Activated CD8-positive, alpha-beta memory T cell treated with anti-CD3 and anti-CD28 coated beads for 48 hours (primary cell): ENCODE measurements around the gene YARS1.
A peak's percentile ranks its signal among the peaks of the same experiment; 100 is the strongest.

Source experiments
- DNase-seq, 3 experiments: peaks; one replicate each; pipeline ENCODE4 v3.0.0-alpha.2; 2020; ENCODE audit warnings: low read depth in 2 of 3, low spot score in 2 of 3

YARS1 gene

GRCh38 chr1:32817159-32817814, at the start of gene YARS1, which contains the start of gene S100PBP:
YARS1 (minus strand) TSS chr1:32817358; CDS start chr1:32817244, 114 bp downstream.
S100PBP (plus strand) TSS chr1:32817653; CDS start chr1:32826100, 8,447 bp downstream.
- peak; percentile 98 to 100 (median 99) for DNase-seq

- no peak for DNase-seq
Measured at GRCh38 chr1:32865639-32866405, 48.7 kb upstream of the YARS1 start.

- no peak for DNase-seq
Measured at GRCh38 chr1:32864375-32865019, 47.3 kb upstream of the YARS1 start.

- no peak for DNase-seq
Measured at GRCh38 chr1:32863881-32864245, 46.7 kb upstream of the YARS1 start.

GRCh38 chr1:32863218-32863880, 46.2 kb upstream of the YARS1 start:
- no peak for DNase-seq

GRCh38 chr1:32861904-32862695, 44.9 kb upstream of the YARS1 start:
- no peak for DNase-seq

GRCh38 chr1:32860566-32860965, 43.4 kb upstream of the YARS1 start:
- DNase-seq, result no peak

- no peak for DNase-seq
Measured at GRCh38 chr1:32859915-32860314, 42.8 kb upstream of the YARS1 start.

- DNase-seq, result no peak
Measured at GRCh38 chr1:32858791-32859190, 41.6 kb upstream of the YARS1 start.

GRCh38 chr1:32858136-32858535, 41.0 kb upstream of the YARS1 start:
- DNase-seq, result no peak

GRCh38 chr1:32855861-32856617, 38.9 kb upstream of the YARS1 start:
- no peak for DNase-seq

GRCh38 chr1:32848354-32849063, 31.4 kb upstream of the YARS1 start:
- DNase-seq, result no peak

GRCh38 chr1:32831878-32832277, 14.7 kb upstream of the YARS1 start:
- DNase-seq, result no peak

- DNase-seq, result no peak
Measured at GRCh38 chr1:32830092-32830852, 13.1 kb upstream of the YARS1 start.

- no peak for DNase-seq
Measured at GRCh38 chr1:32828341-32828740, 11.2 kb upstream of the YARS1 start.

GRCh38 chr1:32825181-32825580, 8.0 kb upstream of the YARS1 start:
- DNase-seq, result no peak

GRCh38 chr1:32818804-32819541, 1.8 kb upstream of the YARS1 start:
- no peak for DNase-seq
